Fibroblast of lung (primary cell): Measurements from ENCODE around the gene WASHC2A. TPM values are rescaled to one million over a fixed set of nuclear protein-coding genes. Genes with fewer than 3 reads are reported as not detected.
"Not testable (repeated sequence)": the region's sequence is repeated elsewhere in the genome, so short reads cannot be mapped to it uniquely, and the experiment has no call there.

Experiments
- DNase-seq, 2 donors: peaks; one replicate each; pipeline versions ENCODE4 v3.0.0 to v3.0.0-alpha.2; 2010; ENCODE audit warnings: low read depth in 2 of 2
- H2AFZ ChIP-seq: 2 replicates; pipeline ENCODE4 v1.5.1; 2012; ENCODE audit warnings: low read length, control low read depth, inconsistent platforms
- H3K27ac ChIP-seq: 2 replicates; pipeline ENCODE4 v1.5.1; 2011; ENCODE audit warnings: low read length, control low read depth; ENCODE audit not compliant: insufficient read depth
- H3K27me3 ChIP-seq: 2 replicates; pipeline ENCODE4 v1.5.1; 2011; ENCODE audit warnings: mild to moderate bottlenecking, low read length; ENCODE audit not compliant: control insufficient read depth, insufficient read depth
- H3K36me3 ChIP-seq: 2 replicates; pipeline ENCODE4 v1.5.1; 2011; ENCODE audit warnings: low read length; ENCODE audit not compliant: control insufficient read depth, insufficient read depth
- H3K4me1 ChIP-seq: 2 replicates; pipeline ENCODE4 v1.5.1; 2011; ENCODE audit warnings: low read length; ENCODE audit not compliant: control insufficient read depth, insufficient read depth; ENCODE audit errors: extremely low read depth
- H3K4me2 ChIP-seq: 2 replicates; pipeline ENCODE4 v1.5.1; 2011; ENCODE audit warnings: low read length, control low read depth; ENCODE audit not compliant: insufficient read depth; ENCODE audit errors: extremely low read depth
- H3K4me3 ChIP-seq, 4 experiments: fragments of 200-600 bp in 1 of 4; sonication (generic) in 1 of 4; replicated peaks in 1 of 4; 2 replicates each; pipeline ENCODE4 v1.5.1; 2011 to 2016; ENCODE audit warnings: low read length in 4 of 4, low read depth in 3 of 4, mild to moderate bottlenecking in 3 of 4, control low read depth in 2 of 4, inconsistent platforms in 1 of 4, mixed read lengths in 1 of 4; ENCODE audit not compliant: insufficient read depth in 1 of 4; ENCODE audit errors: control extremely low read depth in 1 of 4
- H3K79me2 ChIP-seq: 2 replicates; pipeline ENCODE4 v1.5.1; 2012; ENCODE audit warnings: mild to moderate bottlenecking, low read length, inconsistent platforms; ENCODE audit not compliant: control insufficient read depth, insufficient read depth
- H3K9ac ChIP-seq: 2 replicates; pipeline ENCODE4 v1.5.1; 2011; ENCODE audit warnings: mild to moderate bottlenecking, low read length, control low read depth; ENCODE audit not compliant: insufficient read depth
- H3K9me3 ChIP-seq: 2 replicates; pipeline ENCODE4 v1.5.1; 2012; ENCODE audit warnings: low read depth, low read length; ENCODE audit not compliant: control insufficient read depth, insufficient read depth
- H4K20me1 ChIP-seq: 2 replicates; pipeline ENCODE4 v1.5.1; 2011; ENCODE audit warnings: low read length; ENCODE audit not compliant: control insufficient read depth, insufficient read depth; ENCODE audit errors: extremely low read depth
- polyA plus RNA-seq, 2 donors: library from polyadenylated mRNA; depleted of rRNA in 1 of 2; stranded (reverse) in 1 of 2; unstranded in 1 of 2; fragments of >200 nt; gene quantifications; 2 replicates each; pipeline ENCODE4 v1.2.1, GENCODE V29; 2011 to 2012; ENCODE audit warnings: missing spikeins in 1 of 2
- total RNA-seq: library from RNA; depleted of rRNA; stranded (reverse); fragments of >200 nt; gene quantifications from 2 replicates; pipeline ENCODE4 v1.2.1, GENCODE V29; 2014

WASHC2A gene
- total and polyA plus RNA-seq, 2 donors (not counting 1 experiment from before 2014, with no cell fraction given): 46.8 to 64.2 TPM

DNA sequence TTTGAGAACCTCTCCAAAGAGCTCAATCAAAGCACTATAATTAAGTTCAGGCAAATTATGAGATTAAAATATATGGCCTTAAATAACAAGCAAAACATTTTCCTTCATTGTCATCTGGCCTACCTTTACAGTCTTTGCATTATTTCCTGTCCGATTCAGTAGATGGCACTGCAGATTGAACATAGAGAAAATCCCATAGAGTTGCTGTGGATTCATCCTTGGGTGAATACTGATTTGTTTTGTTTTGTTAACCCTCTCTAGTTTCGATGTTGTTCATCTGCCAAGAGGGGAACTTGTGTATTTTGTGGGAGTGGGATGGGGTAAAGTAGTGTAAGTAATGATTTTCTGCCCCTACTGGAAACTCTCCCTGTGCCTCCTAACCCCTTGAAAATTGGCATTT, 97.3 kb downstream of the WASHC2A start:
- H3K9ac ChIP-seq, H3K79me2 ChIP-seq, H3K27me3 ChIP-seq, H3K4me2 ChIP-seq, H3K36me3 ChIP-seq, DNase-seq, H3K4me3 ChIP-seq, H3K4me1 ChIP-seq, H3K27ac ChIP-seq, H4K20me1 ChIP-seq, H3K9me3 ChIP-seq, H2AFZ ChIP-seq: not testable (repeated sequence)

DNA sequence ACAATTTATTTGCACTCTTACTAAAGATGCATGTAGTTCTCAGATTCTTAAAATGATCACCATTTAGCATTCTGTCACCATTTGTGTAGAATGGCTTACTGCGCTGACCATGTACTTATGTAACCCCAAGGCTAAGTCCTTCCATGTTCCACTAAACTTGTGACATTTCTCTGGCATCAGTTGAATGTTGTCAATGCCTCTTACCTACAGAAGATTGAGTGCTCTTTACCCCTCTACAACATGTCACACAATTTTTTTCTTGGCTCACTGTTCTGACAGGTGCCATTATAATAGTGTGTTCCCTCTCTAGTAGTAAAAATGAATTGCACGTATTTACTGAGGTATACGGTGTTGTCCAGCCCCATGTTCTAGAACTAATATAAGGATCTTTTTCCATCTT, 100.1 kb downstream of the WASHC2A start:
- not testable (repeated sequence) for H4K20me1 ChIP-seq, H3K27ac ChIP-seq, H2AFZ ChIP-seq, H3K79me2 ChIP-seq, DNase-seq, H3K4me3 ChIP-seq, H3K4me1 ChIP-seq, H3K36me3 ChIP-seq, H3K27me3 ChIP-seq, H3K9me3 ChIP-seq, H3K4me2 ChIP-seq, H3K9ac ChIP-seq

DNA sequence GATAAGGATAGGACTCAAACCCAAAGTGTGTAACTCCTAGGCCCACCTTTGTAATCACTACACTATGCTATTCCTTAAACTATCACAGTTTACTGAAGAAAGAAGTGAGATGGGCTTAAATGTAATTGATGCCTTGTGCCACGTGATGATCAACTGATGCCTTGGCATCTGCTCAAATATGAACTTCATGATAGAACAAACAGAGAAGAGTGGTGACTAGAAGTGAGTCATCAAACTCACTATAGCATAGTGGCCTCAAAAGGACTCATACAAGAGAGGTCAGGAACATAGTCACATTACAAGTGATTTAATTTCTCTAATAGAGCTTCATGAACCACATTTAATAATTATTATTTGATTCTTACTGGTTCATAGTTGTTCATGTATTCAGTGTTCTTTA, 101.8 kb downstream of the WASHC2A start:
- H3K9ac ChIP-seq, H4K20me1 ChIP-seq, H3K27me3 ChIP-seq, H3K27ac ChIP-seq, H3K4me3 ChIP-seq, H3K36me3 ChIP-seq, H3K4me1 ChIP-seq, H3K4me2 ChIP-seq, H2AFZ ChIP-seq, H3K9me3 ChIP-seq, H3K79me2 ChIP-seq: not testable (repeated sequence)
- peak; percentile 65 to 79 for DNase-seq

DNA sequence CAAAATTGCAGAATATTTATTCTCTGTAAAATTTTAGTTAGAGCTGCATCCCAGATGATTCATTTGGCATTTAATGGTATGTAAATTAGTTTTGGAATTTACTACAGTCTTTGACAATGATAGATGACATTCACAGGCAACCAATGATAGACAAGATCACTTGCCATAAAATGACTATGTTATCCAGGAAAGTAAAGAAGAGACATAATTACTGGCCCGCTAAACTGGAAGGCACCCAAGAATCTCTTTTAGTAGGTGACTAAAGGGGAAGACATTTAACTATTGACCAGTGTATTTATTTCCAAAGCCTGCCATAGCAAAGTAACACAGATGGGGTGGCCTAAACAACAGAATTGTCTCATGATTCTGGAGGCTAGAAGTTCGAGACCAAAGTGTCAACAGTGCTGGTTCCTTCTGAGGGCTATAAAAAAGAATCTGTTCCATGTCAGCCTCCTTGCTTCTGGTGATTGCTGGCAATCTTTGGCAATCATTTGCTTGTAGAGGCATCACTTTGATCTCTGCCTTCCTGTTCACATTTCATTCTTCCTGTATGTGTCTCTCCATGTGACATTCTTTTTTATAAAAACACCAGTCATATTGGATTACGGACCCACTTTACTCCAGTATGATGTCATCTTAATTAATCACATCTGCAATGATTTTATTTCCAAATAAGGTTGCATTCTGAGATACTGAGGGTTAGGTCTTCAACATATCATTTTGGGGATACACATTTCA, 107.2 kb downstream of the WASHC2A start:
- peak; percentile 61 to 81 for DNase-seq

More for the DNA sequence above, 107.2 kb downstream of the WASHC2A start:
- H3K4me2 ChIP-seq, H3K9me3 ChIP-seq, H3K36me3 ChIP-seq, H3K79me2 ChIP-seq, H3K27ac ChIP-seq, H3K9ac ChIP-seq, H2AFZ ChIP-seq, H3K4me1 ChIP-seq, H4K20me1 ChIP-seq, H3K27me3 ChIP-seq, H3K4me3 ChIP-seq: not testable (repeated sequence)

Other genes starting within 250 kb of the WASHC2A start
- gene PARG, start 125.9 kb upstream of the WASHC2A start, total RNA-seq: 34.7 and 37.8 TPM in 2 replicates
- 12.1 and 12.3 TPM in 2 replicates for gene PARG, start 125.9 kb upstream of the WASHC2A start, polyA plus RNA-seq
- gene TIMM23B, start 125.9 kb upstream of the WASHC2A start, total RNA-seq: 13.1 and 14.7 TPM in 2 replicates
- gene TIMM23B, start 125.9 kb upstream of the WASHC2A start, polyA plus RNA-seq: 16.3 and 22.8 TPM in 2 replicates
- 1.8 and 2.6 TPM in 2 replicates for gene AGAP6, start 79.5 kb upstream of the WASHC2A start, total RNA-seq
- 4.3 and 5.8 TPM in 2 replicates for gene AGAP6, start 79.5 kb upstream of the WASHC2A start, polyA plus RNA-seq
- 0.51 and 0.99 TPM in 2 replicates for gene ASAH2, start 183.6 kb downstream of the WASHC2A start, total RNA-seq
- gene ASAH2, start 183.6 kb downstream of the WASHC2A start, polyA plus RNA-seq: 2.1 and 2.4 TPM in 2 replicates